Fibroblast of skin of right quadriceps (primary cell): ENCODE results near the gene RNF187.
"Not testable (repeated sequence)": the region's sequence is repeated elsewhere in the genome, so short reads cannot be mapped to it uniquely, and the experiment has no call there.

Experiments
- DNase-seq: peaks from one replicate; pipeline ENCODE4 v3.0.0-alpha.2; 2013

RNF187 gene

DNA sequence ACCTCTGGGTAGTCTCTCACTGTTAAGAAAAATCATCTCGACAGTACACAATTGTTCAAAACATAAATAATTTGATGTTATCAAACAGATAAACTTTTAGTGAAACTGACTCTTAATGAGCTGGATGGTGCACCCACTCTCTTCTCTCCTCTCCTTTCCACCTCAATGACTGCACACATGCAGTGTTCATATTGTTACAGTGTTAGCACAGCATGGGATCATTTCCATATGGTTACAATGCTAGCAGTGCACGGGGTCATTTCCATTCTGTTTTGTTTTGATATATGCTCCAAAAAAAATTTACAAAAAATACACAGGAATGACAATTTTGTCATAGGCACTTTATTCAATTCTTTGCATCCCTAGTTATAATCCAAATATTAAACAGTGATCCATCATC is 26.4 kb upstream of the RNF187 start:
- DNase-seq, result no peak

- no peak for DNase-seq
Observed at GRCh38 chr1:228462560-228462959, 24.6 kb upstream of the RNF187 start.

DNA sequence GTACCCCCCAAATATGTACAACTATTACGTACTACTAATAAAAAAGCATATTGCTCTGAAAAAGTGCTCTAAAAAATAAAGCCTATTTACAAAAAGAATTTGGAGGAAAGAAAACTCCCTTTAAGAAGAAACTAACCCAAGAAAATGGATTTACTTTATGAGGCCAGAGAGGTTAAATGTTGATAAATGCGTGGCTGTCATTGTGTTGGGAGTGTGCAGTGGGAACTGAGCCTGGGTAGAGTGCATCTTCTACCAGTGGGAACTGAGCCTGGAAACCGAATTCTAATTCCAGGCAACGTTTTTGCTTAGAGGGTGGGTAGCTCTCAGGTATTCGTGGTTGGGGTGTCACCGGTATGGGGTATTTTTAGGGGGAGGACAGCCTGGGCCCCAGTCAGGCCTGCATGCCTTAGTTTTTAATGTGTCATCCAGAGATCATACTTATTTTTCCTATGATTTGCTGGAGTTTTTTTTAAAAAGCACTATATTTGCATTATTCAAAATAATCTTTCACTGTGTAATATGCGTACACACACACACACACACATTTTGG is 24.1 kb upstream of the RNF187 start:
- DNase-seq, result no peak

DNA sequence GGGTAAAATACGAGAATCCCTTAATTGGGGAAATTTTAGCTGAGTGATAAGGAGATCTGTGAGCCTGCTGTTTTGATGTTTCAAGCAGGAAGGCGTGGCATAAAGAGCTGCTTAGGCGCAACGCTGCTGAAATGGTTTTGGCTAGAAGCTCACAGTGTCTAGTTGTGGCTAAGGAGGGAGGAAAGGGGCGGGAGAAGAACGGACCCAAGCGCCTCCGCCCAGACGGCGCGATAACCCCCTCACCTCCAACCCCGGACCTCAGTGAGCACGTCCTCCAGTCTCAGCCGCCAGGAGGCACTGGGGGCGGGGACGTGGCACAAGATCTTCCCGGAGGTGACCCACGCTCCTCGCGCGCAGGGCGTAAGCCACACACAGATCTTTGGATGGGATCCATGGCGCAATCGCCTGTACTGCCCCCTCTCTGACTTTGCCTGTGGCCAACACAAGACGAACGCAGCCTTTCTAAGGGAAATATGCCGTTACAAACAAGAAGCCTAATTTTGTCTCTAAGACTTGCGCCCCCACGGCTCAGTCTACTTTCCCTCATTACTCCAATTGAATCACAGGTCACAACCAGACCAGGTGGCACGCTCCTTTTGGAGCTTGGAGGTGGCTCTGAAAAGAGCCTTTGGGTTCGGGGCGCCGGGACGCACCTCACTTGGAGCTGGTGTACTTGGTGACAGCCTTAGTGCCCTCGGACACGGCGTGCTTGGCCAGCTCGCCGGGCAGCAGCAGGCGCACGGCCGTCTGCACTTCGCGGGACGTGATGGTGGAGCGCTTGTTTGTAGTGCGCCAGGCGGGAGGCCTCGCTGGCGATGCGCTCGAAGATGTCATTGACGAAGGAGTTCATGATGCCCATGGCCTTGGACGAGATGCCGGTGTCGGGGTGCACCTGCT is 23.4 kb upstream of the RNF187 start:
- DNase-seq, result no peak

GRCh38 chr1:228464487-228464983 is 22.6 kb upstream of the RNF187 start:
- DNase-seq, result peak; percentile 78

DNA sequence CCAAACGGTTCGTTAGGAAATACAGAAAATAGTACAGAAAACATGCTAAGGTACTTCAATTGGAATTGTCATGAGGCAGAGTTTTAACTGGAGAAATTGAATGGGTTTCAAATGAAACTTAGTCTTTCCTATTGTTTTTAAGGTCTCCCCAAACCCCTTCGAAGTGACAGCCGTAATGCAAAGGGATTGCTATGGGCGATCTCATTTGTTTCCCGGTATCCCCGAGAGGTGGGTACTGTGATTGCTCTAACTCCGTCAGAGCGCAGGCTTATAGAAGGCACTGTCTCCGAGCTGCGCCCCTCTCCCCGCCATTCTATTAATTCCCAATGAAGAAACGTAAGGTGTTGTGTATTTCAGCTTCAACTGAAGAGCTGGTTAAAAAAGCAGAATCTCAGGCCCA is 22.0 kb upstream of the RNF187 start:
- no peak for DNase-seq

DNA sequence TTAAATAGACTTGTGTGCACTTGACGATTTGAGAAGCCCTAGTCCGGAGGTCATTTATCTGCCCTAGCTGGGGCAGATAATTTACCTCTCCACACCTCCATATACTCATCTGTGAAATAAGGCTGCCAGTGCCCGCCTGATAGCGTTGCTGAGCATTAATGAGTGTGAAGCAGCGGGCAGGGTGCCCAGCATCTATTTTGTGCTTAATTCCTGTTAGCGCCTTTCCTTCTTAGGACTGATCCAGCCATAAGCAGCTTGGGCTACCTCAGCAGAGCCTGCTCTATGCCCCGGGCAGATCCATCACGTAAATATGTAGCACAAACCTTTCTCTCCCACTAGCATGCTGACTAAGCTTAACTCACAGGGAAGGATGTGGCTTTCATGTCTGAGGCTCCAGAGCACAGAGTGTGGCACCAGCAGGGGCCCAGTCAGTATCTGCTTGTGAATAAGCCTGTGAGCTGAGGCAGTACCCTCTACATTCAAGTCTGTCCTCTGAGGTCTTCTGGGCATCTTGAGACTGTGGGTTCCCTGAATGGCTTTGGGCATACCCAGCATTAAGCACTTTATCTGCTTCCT is 21.5 kb upstream of the RNF187 start:
- no peak for DNase-seq

- DNase-seq, result not testable (repeated sequence)
Observed at GRCh38 chr1:228468188-228468587, 19.0 kb upstream of the RNF187 start.

DNA sequence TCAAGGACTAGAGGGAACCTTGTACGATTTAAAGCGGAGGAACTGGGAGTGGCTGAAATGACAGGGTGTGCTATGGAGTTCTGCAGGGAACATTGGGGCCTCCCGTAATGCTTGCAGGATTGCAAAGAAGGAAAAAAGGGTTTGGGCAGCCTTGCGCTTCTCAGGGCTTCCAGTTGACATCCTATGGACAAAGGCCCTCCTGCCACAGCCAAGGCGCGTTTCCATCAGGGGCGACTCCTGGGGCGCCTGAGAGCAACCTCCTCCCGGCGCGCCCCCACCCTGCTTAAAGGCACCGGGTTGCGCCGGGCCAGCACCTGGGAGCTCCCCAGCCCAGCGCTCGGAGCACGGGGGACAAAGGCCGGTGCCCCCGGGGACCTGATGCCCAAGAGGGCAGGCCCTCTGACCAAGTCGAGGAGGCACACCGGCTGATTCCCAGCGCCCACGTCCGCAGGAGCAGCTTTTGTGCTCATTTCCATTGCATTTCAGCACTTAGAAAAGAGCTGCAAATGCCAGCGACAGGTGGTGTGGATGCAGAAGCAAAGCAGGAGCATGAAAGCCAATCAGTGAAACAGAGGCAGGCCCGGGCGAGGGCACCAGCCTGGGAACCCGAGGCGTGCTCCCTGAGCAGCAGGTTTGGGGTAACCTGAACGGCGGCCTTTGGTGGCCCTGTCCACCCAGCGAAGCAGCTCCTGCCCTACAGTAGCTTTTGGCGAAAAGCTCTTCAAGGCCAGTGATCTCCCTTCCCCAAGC is 17.6 kb upstream of the RNF187 start:
- no peak for DNase-seq

DNA sequence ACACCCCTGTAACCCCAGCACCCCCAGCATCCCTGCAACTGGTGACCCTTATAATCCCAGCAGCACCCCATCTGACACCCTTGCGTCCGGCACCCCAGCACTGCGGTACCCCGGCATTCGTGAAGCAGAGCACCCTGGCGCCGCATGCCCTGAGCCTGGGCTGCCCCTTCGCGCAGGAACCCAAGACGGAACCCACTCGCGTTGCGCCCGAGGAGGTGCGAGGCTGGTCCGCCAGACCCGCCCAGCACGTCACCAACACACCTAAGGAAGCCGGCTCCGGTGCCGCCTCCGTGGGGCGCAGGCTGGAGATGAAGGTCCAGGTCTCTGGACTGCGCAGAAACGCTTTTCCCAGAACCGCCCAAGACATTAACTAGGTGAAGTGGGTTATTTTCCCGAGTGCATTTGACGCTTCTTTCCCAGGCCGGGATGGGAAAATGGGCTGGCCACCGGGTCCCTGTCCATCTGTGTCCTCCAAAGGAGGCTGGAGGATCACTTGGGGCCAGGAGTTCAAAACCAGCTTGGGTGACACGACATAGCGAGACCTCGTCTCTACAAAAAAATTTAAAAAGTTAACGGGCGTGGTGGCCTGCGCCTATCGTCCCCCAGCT is 15.9 kb upstream of the RNF187 start:
- no peak for DNase-seq

DNA sequence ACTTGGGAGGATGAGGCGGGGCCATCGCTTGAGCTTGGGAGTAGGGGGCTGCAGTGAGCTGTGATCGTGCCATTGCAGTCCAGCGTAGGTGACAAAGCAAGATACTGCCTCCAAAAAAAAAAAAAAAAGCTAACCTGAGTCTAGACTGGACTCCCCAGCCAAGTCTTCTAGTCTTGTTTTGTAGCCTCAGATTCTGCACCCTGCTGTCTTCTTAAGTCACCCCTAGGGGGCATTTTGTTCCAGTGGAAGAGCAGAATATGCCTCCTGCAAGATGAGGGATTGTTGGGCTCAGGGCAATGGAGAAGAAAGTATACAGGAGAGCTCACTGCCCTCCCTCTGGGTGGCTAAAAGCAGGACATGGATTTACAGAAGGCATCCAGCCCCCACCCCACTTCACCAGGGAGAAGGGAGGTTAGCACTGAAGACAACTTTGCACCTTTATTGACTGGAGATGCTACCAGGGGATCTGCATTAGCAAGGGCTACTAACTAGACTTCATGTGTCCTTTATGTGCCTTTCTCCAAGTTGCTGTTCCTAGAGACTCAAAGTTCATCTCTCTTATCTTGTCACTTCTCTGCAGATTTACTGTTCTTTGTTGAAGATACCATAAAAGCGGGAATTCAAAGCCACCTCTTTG is 15.3 kb upstream of the RNF187 start:
- no peak for DNase-seq

DNA sequence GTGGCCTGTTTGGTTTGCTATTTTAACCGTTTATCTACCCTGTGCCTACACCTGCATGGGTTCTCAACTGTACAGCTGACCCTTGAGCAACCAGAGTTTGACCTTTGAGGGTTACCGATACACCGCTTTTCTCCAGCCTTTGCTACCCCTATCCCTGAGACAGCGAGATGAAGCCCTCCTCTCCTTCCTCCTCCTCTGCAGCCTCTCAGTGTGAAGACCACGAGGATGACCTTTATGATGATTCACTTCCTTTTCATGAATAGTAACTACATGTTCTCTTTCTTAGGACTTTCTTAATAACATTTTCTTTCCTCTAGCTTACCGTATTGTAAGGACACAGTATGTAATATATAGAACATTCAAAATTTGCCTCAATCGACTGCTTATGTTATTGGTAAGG is 14.5 kb upstream of the RNF187 start:
- DNase-seq, result no peak

DNA sequence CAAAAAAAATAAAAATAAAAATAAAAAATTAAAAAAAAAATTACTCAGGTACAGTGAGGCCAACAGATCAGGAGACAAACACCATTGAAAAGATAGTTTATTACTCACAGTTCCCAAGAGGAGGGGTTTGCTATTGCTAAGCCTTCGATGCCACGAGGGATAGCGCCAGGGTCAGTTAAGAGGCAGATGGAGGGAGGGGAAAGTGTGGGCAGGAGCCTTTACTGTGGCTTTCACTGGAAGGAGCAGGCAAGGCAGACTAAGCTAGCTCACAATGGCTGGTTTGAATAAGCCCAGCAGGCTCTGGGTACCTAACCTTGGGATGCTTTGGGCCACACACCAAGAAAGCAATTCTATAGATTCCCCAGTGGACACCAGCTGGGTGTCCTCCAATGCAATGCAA is 12.7 kb upstream of the RNF187 start:
- DNase-seq, result no peak

DNA sequence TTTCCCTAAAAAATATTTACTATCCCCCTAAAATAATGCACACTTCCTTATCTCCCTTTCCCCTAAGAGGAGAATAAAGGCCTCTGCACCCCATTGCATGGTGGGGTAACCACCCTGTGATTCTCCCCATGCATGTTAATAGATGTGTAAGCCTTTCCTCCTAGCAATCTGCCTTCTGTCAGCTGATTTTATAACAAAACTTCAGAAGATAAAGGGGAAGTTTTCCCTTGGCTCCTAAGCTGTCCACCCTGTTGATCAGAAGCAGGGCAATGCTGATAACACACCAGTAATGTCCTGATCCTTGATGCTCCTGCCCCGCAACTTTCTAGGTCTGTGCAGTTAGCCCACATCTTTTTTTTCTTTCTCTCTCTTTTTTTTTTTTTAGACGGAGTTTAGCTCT is 11.4 kb upstream of the RNF187 start:
- DNase-seq, result no peak

GRCh38 chr1:228477263-228477662 is 9.9 kb upstream of the RNF187 start:
- no peak for DNase-seq

DNA sequence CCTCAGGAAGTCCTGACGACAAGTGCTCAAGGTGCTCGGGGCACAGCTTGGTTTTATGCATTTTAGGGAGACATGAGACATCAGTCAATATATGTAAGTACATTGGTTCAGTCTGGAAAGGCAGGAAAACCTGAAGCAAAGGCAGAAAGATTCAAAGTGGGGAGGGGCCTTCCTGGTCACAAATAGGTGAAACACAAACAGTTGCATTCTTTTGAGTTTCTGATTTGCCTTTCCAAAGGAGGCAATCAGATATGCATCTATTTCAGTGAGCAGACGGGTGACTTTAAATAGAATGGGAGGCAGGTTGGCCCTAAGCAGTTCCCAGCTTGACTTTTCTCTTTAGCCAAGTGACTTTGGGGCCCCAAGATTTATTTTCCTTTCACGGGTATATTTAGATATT is 8.9 kb upstream of the RNF187 start:
- no peak for DNase-seq

- DNase-seq, result no peak
Observed at GRCh38 chr1:228478912-228479711, 8.1 kb upstream of the RNF187 start.

DNA sequence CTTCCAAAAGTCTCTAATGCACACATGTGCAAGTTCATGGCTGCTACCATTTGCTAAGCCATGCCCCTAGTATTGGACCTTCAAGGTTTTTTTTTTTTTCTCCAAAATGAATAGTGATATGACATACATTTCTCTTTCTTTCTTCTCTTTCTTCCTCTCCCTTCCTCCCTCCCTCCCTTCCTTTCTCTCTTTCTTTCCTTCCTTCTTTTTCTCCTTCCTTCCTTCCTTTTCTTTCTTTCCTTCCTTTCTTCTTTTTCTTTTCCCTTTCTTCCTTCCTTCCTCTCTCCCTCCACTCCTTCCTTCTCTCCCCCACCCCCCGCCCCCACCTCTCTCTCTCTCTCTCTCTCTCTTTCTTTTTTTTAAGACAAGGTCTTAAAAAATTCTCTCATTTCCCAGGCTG is 3.4 kb upstream of the RNF187 start:
- no peak for DNase-seq

GRCh38 chr1:228486596-228487335 is 416 bp upstream of the RNF187 start:
- peak; percentile 91 for DNase-seq

- peak; percentile 14 for DNase-seq
Observed at GRCh38 chr1:228488125-228488817, 1.1 kb downstream of the RNF187 start.
